ENCODE measurements around the gene AREG.

The AREG gene

GRCh38 chr4:74433043-74433442 is 11.9 kb upstream of the AREG start:
- no peak for DNase-seq (ENCODE audit: low read depth in 2 of 2)

- DNase-seq (ENCODE audit: low read depth in 2 of 2), result no peak
Measured at GRCh38 chr4:74433541-74434172, 11.3 kb upstream of the AREG start.

GRCh38 chr4:74435296-74435695 is 9.6 kb upstream of the AREG start:
- no peak for DNase-seq (ENCODE audit: low read depth in 2 of 2)

GRCh38 chr4:74437866-74438265 is 7.1 kb upstream of the AREG start:
- DNase-seq (ENCODE audit: low read depth in 2 of 2), result no peak

GRCh38 chr4:74438661-74439060 is 6.3 kb upstream of the AREG start:
- DNase-seq (ENCODE audit: low read depth in 2 of 2), result no peak

GRCh38 chr4:74439952-74440351 is 5.0 kb upstream of the AREG start:
- DNase-seq (ENCODE audit: low read depth in 2 of 2), result no peak

GRCh38 chr4:74440356-74440755 is 4.6 kb upstream of the AREG start:
- DNase-seq (ENCODE audit: low read depth in 2 of 2), result no peak

- no peak for DNase-seq (ENCODE audit: low read depth in 2 of 2)
Measured at GRCh38 chr4:74441744-74442143, 3.2 kb upstream of the AREG start.

- no peak for DNase-seq (ENCODE audit: low read depth in 2 of 2)
Measured at GRCh38 chr4:74446193-74446868, 1.4 kb downstream of the AREG start.

- no peak for DNase-seq (ENCODE audit: low read depth in 2 of 2)
Measured at GRCh38 chr4:74446896-74447295, 2.0 kb downstream of the AREG start.

GRCh38 chr4:74447636-74448233 is 2.8 kb downstream of the AREG start:
- DNase-seq (ENCODE audit: low read depth in 2 of 2), result no peak

GRCh38 chr4:74449571-74450297 is 4.8 kb downstream of the AREG start:
- DNase-seq (ENCODE audit: low read depth in 2 of 2), result no peak

- no peak for DNase-seq (ENCODE audit: low read depth in 2 of 2)
Measured at GRCh38 chr4:74450298-74450683, 5.4 kb downstream of the AREG start.

GRCh38 chr4:74451214-74451661 is 6.3 kb downstream of the AREG start:
- no peak for DNase-seq (ENCODE audit: low read depth in 2 of 2)

- no peak for DNase-seq (ENCODE audit: low read depth in 2 of 2)
Measured at GRCh38 chr4:74453037-74453635, 8.2 kb downstream of the AREG start.

- no peak for DNase-seq (ENCODE audit: low read depth in 2 of 2)
Measured at GRCh38 chr4:74453829-74454742, 9.2 kb downstream of the AREG start.

GRCh38 chr4:74455361-74456055 is 10.6 kb downstream of the AREG start:
- DNase-seq (ENCODE audit: low read depth in 2 of 2), result no peak

GRCh38 chr4:74456056-74456744 is 11.3 kb downstream of the AREG start:
- no peak for DNase-seq (ENCODE audit: low read depth in 2 of 2)

GRCh38 chr4:74456849-74457395 is 12.0 kb downstream of the AREG start:
- DNase-seq (ENCODE audit: low read depth in 2 of 2), result no peak

GRCh38 chr4:74460833-74461232 is 15.9 kb downstream of the AREG start:
- no peak for DNase-seq (ENCODE audit: low read depth in 2 of 2)
